ENCODE data around the gene SH3D19. TPM values are rescaled to one million over a fixed set of nuclear protein-coding genes. Genes with fewer than 3 reads are reported as not detected.

SH3D19 gene
- total RNA-seq, 1 experiment from 2014 or later = 29.7 TPM

DNA sequence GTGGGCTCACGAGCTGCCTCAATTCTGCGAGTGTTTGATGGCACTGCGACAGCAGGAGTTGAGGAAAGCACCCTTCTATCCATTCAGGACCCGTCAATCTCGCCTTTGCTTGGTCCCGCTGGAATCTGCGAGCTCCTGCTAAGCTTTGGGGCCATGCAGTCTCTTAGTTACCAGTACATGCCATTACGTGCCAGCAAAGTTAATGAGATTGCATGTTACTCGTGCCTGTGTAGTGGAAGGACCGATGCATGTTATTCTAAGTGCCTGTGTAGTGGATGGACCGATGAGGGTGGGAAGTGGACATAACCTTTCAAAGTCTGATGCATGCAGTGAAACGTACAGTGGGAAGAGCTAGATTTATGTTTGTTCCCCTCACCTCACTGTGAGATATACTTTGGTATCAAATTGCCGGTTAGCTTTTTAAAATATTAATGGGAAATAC, 225.4 kb downstream of the SH3D19 start:
- peak overlapping the region; percentile 99 to 100 (median 99) for H3K27ac Mint-ChIP-seq
- H3K79me2 ChIP-seq (ENCODE audit: insufficient read depth, low read length) = peaks cover 17% of the 10 kb centered on the region; the same call in 1 of the 2 replicates
- no peak overlapping the region for H2AFZ ChIP-seq (ENCODE audit: low read length)
- H4K20me1 ChIP-seq (ENCODE audit: control insufficient read depth, insufficient read depth, insufficient read length) = no peaks in the 10 kb centered on the region
- H4K8ac ChIP-seq (replicated peaks; ENCODE audit: insufficient read length, low read depth, low read length) = no peak overlapping the region
- no peaks in the 10 kb centered on the region for H3K9me3 ChIP-seq (ENCODE audit: control insufficient read depth, low read depth, low read length)
- H3K56ac ChIP-seq (ENCODE audit: insufficient read length, low read depth, low read length) = peak overlapping the region; percentile 87
- H3K9ac ChIP-seq (ENCODE audit: extremely low read depth, insufficient read length, low read length) = peak overlapping the region; percentile 99
- H3K27me3 ChIP-seq (ENCODE audit: insufficient read depth, low read length) = no peaks in the 10 kb centered on the region
- H2BK12ac ChIP-seq (ENCODE audit: insufficient read length, low read depth, low read length) = no peak overlapping the region
- peak overlapping the region; percentile 79 for H3K4me2 ChIP-seq (ENCODE audit: insufficient read depth, insufficient read length, low read length)
- H3K4me1 Mint-ChIP-seq = peaks cover 10 to 20% of the 10 kb centered on the region in 2 experiments
- H3K4me3 Mint-ChIP-seq = peak overlapping the region; percentile 91 to 98
- H3T11ph ChIP-seq (ENCODE audit: low read length) = no peak overlapping the region
- H3K79me1 ChIP-seq (ENCODE audit: insufficient read depth, low read depth, low read length, poor library complexity, severe bottlenecking) = no peaks in the 10 kb centered on the region
- TF ChIP-seq, protein P1, sequence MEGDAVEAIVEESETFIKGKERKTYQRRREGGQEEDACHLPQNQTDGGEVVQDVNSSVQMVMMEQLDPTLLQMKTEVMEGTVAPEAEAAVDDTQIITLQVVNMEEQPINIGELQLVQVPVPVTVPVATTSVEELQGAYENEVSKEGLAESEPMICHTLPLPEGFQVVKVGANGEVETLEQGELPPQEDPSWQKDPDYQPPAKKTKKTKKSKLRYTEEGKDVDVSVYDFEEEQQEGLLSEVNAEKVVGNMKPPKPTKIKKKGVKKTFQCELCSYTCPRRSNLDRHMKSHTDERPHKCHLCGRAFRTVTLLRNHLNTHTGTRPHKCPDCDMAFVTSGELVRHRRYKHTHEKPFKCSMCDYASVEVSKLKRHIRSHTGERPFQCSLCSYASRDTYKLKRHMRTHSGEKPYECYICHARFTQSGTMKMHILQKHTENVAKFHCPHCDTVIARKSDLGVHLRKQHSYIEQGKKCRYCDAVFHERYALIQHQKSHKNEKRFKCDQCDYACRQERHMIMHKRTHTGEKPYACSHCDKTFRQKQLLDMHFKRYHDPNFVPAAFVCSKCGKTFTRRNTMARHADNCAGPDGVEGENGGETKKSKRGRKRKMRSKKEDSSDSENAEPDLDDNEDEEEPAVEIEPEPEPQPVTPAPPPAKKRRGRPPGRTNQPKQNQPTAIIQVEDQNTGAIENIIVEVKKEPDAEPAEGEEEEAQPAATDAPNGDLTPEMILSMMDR (conservative IDR thresholded peaks at IDR 0.05) = no peak
- DNase-seq = no peak
- peak overlapping the region; percentile 52 for H3K27ac ChIP-seq (ENCODE audit: insufficient read length, low read depth, low read length)
- H2BK15ac ChIP-seq (ENCODE audit: low read depth, low read length) = no peak overlapping the region
- peak overlapping the region; percentile 85 for H4K5ac ChIP-seq (ENCODE audit: insufficient read length, low read depth, low read length)
- no peaks in the 10 kb centered on the region for H3K27me3 Mint-ChIP-seq (ENCODE audit: low read depth)
- H2BK120ac ChIP-seq (ENCODE audit: low read depth, low read length, poor library complexity, severe bottlenecking) = no peak overlapping the region
- H3K9me3 Mint-ChIP-seq = peaks cover 0 to 4% of the 10 kb centered on the region in 2 experiments; a peak in 1 of 5 replicates
- H2BK5ac ChIP-seq (ENCODE audit: insufficient read length, low read length) = peak overlapping the region; percentile 14
- no peaks in the 10 kb centered on the region for H3K23me2 ChIP-seq (ENCODE audit: insufficient read length, low read depth, low read length, poor library complexity, severe bottlenecking)
- H3K4me1 ChIP-seq (ENCODE audit: insufficient read depth, low read length) = no peaks in the 10 kb centered on the region
- peak overlapping the region; percentile 11; the same call in 1 of the 2 replicates for H3K4ac ChIP-seq (ENCODE audit: low read depth, low read length)
- peaks cover 49 to 56% (median 54%) of the 10 kb centered on the region in 3 experiments for H3K36me3 Mint-ChIP-seq (ENCODE audit: insufficient read depth in 1 of 3, low read depth in 3 of 3)
- peak overlapping the region; percentile 0 for H4K91ac ChIP-seq (ENCODE audit: insufficient read length, low read depth, low read length)
- WGBS (ENCODE audit: extremely low coverage, insufficient read length, low lambda C conversion rate) = no CpG with 5 or more reads among the region's 13 CpGs
- peak overlapping the region; percentile 15 for H3K23ac ChIP-seq (ENCODE audit: insufficient read length, low read depth, low read length)
- H3K14ac ChIP-seq (ENCODE audit: insufficient read depth, low read length) = peak overlapping the region; percentile 98
- peak overlapping the region; percentile 16 for H2AK5ac ChIP-seq (ENCODE audit: insufficient read length, low read length)
- H2BK20ac ChIP-seq (ENCODE audit: low read depth, low read length, poor library complexity, severe bottlenecking) = no peak overlapping the region
- H3K18ac ChIP-seq (ENCODE audit: insufficient read length, low read depth, low read length) = peak overlapping the region; percentile 89

Data from H9 (cell line).